Measurements from ENCODE around the gene RBCK1.
"Not testable (repeated sequence)": the region's sequence is repeated elsewhere in the genome, so short reads cannot be mapped to it uniquely, and the experiment has no call there.

The RBCK1 gene

GRCh38 chr20:391041-391711 is 16.9 kb upstream of the RBCK1 start:
- TF ChIP-seq CTCF (conservative IDR thresholded peaks at IDR 0.05; ENCODE audit: low read depth, low read length): no peak
- DNase-seq (ENCODE audit: low read depth): no peak
- H3K4me3 ChIP-seq (ENCODE audit: low read depth, low read length): no peak overlapping the region

GRCh38 chr20:393296-393695 is 14.8 kb upstream of the RBCK1 start:
- not testable (repeated sequence) for H3K4me3 ChIP-seq (ENCODE audit: low read depth, low read length); DNase-seq (ENCODE audit: low read depth)

GRCh38 chr20:396252-396618 is 11.9 kb upstream of the RBCK1 start:
- no peak overlapping the region for H3K4me3 ChIP-seq (ENCODE audit: low read depth, low read length)
- DNase-seq (ENCODE audit: low read depth): no peak
- no peak for TF ChIP-seq CTCF (conservative IDR thresholded peaks at IDR 0.05; ENCODE audit: low read depth, low read length)

GRCh38 chr20:396619-397431 is 11.3 kb upstream of the RBCK1 start:
- H3K4me3 ChIP-seq (ENCODE audit: low read depth, low read length): no peak overlapping the region
- no peak for TF ChIP-seq CTCF (conservative IDR thresholded peaks at IDR 0.05; ENCODE audit: low read depth, low read length)
- DNase-seq (ENCODE audit: low read depth): no peak

- DNase-seq (ENCODE audit: low read depth): no peak
- no peak for TF ChIP-seq CTCF (conservative IDR thresholded peaks at IDR 0.05; ENCODE audit: low read depth, low read length)
- H3K4me3 ChIP-seq (ENCODE audit: low read depth, low read length): no peak overlapping the region
Measured at GRCh38 chr20:397432-398237, 10.5 kb upstream of the RBCK1 start.

- no peak for DNase-seq (ENCODE audit: low read depth)
- TF ChIP-seq CTCF (conservative IDR thresholded peaks at IDR 0.05; ENCODE audit: low read depth, low read length): no peak
- H3K4me3 ChIP-seq (ENCODE audit: low read depth, low read length): no peak overlapping the region
Measured at GRCh38 chr20:399182-399707, 8.9 kb upstream of the RBCK1 start.

- TF ChIP-seq CTCF (conservative IDR thresholded peaks at IDR 0.05; ENCODE audit: low read depth, low read length): no peak
- no peak overlapping the region for H3K4me3 ChIP-seq (ENCODE audit: low read depth, low read length)
- DNase-seq (ENCODE audit: low read depth): no peak
Measured at GRCh38 chr20:400128-400453, 8.0 kb upstream of the RBCK1 start.
